LNCaP clone FGC (cell line): ENCODE results near the gene AATK.

Experiments
- DNase-seq: peaks from one replicate; pipeline ENCODE4 v3.0.0-alpha.2; 2011; ENCODE audit warnings: low read depth
- H3K4me3 ChIP-seq: 2 replicates; pipeline ENCODE4 v1.5.1; 2011; ENCODE audit warnings: mild to moderate bottlenecking, low read depth, low read length, control low read depth
- TF ChIP-seq, protein P1 (sequence below): IDR thresholded peaks from 2 replicates; pipeline ENCODE4 v1.5.1; 2012; ENCODE audit warnings: mild to moderate bottlenecking; ENCODE audit not compliant: control insufficient read depth, insufficient read depth; ENCODE audit errors: extremely low read depth

AATK gene

DNA sequence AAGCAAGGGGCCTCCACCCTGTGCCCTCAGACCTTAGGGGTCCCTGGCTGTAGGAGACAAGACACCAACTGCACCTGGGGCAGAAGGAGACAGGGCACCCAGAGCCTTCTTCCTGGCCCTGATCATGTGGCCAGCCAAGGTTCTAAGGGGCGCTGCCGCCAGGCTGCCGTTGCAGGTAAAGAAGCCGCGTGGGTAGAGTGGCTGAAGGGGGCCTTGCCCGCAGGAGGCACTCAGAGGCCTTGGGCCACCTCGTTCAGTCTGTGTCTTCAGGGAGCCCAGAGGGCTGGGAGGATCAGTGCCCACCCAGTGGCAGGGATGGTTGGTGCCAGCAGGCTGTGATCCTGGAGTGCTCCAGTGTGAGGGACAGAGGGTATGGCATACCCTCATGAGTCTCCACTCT, 1.6 kb upstream of the AATK start:
- TF ChIP-seq, protein P1, sequence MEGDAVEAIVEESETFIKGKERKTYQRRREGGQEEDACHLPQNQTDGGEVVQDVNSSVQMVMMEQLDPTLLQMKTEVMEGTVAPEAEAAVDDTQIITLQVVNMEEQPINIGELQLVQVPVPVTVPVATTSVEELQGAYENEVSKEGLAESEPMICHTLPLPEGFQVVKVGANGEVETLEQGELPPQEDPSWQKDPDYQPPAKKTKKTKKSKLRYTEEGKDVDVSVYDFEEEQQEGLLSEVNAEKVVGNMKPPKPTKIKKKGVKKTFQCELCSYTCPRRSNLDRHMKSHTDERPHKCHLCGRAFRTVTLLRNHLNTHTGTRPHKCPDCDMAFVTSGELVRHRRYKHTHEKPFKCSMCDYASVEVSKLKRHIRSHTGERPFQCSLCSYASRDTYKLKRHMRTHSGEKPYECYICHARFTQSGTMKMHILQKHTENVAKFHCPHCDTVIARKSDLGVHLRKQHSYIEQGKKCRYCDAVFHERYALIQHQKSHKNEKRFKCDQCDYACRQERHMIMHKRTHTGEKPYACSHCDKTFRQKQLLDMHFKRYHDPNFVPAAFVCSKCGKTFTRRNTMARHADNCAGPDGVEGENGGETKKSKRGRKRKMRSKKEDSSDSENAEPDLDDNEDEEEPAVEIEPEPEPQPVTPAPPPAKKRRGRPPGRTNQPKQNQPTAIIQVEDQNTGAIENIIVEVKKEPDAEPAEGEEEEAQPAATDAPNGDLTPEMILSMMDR, result no peak
- no peak for DNase-seq
- H3K4me3 ChIP-seq, result no peak overlapping the region

DNA sequence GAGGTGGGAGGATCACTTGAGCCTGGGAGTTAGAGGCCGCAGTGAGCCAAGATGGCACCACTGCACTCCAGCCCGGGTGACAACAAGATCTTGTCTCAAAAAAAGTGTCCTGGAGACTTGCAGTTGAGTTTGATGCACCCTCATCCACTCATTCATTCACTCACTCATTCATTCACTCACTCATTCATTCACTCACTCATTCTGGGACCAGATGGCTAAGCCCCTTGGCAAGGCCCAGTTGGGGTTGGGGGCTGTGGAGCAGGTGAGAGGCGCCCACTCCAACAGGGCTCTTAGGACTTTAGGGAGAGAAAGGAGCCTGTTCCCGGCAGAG, 1.1 kb upstream of the AATK start:
- TF ChIP-seq, protein P1, result no peak
- no peak overlapping the region for H3K4me3 ChIP-seq
- no peak for DNase-seq

- no peak within 1 kb of the TSS for H3K4me3 ChIP-seq
- TF ChIP-seq, protein P1, result no peak
- no peak for DNase-seq
These were observed 582 bp downstream of the AATK start, which contains the start of gene PVALEF for GRCh38 chr17:81165246-81166032. Gene PVALEF, plus strand, starts transcription at chr17:81165507. Its CDS starts 15,720 bp downstream, at chr17:81181227.

DNA sequence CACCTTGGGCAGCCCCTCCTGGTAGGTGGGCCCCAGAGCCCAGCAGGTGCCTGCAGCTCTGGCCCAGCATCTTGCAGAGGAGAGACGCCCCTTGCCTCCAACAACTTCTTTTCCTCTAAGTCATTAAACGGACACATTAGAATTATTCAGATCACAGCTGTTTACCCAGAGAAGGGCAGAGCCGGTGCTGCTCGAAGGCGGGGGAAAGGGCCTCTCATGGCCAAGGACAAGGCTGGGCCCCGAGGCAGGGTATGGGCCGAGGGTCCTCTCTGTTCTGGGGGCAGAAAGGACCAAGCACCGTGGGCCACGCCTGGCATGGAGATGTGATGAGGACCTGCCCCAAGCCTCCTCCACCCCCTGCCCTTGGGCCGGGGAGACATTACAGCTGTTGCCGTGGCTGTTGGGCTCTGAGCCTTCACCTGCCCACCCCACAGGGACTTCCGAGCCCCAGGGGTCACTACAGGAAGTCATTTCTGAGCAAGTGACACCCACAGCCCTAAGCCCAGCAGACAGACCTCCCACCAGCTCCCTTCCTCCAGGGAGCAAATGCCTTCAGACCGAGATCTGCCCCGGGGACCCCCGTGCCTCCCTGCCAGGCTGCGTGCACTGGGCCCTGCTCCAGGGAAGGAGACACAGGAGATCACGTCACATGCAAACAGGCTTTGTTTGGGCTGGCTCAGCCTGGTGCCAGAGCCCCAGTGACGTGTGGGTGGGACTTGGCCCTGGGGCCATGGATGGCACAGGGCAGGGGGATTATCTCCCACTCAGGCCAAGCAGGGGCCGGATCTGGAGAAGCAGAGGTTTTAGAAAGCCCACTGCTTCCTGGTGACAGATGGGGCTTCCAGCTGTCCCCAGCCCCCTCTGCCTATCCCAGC, 1.4 kb downstream of the AATK start:
- H3K4me3 ChIP-seq, result no peak overlapping the region
- DNase-seq, result no peak
- TF ChIP-seq, protein P1, result no peak

GRCh38 chr17:81163703-81164370, 2.2 kb downstream of the AATK start:
- H3K4me3 ChIP-seq, result no peak overlapping the region
- TF ChIP-seq, protein P1, result no peak
- no peak for DNase-seq

GRCh38 chr17:81163051-81163695, 2.8 kb downstream of the AATK start:
- DNase-seq, result no peak
- TF ChIP-seq, protein P1, result no peak
- no peak overlapping the region for H3K4me3 ChIP-seq
